Measurements from ENCODE around the gene CPNE5. TPM values are rescaled to one million over a fixed set of nuclear protein-coding genes. Genes with fewer than 3 reads are reported as not detected.

Gene CPNE5
- total and polyA plus RNA-seq, 9 of the 15 experiments (the other 6 are each of a cell fraction or from before 2014, with no cell fraction given) = 0.14 to 1.0 (median 0.46) TPM; not detected in 2

GRCh38 chr6:36771145-36771544 is 68.1 kb downstream of the CPNE5 start (continued):
- TF ChIP-seq ZBTB9 (CRISPR knock-in tag; IDR thresholded peaks at IDR 0.05) (no peak), PATZ1 (CRISPR knock-in tag; IDR thresholded peaks at IDR 0.05; ENCODE audit: borderline replicate concordance) (no peak), CBFB (CRISPR knock-in tag; IDR thresholded peaks at IDR 0.05) (no peak)

GRCh38 chr6:36769676-36770499 is 69.4 kb downstream of the CPNE5 start:
- no TSS peak for BruUV-seq (replicated peaks)
- H3K36me3 ChIP-seq (ENCODE audit: control insufficient read depth, insufficient read depth, low read length) = no peaks in the 10 kb centered on the region
- 45% methylated on average over 18 of the region's 18 CpGs for WGBS (ENCODE audit: insufficient coverage, low coverage, missing lambda C conversion rate)
- in situ Hi-C loops (cut with MboI) = loop anchor here (5.0 kb wide), 3 partner anchors 82 to 437 kb away; no protein-coding TSS in a partner anchor
- H3K9me3 ChIP-seq (replicated peaks; ENCODE audit: control insufficient read depth, insufficient read depth, low read depth, low read length) = no peaks in the 10 kb centered on the region
- FAIRE-seq = no peak
- no peak for ATAC-seq
- H3K4me2 ChIP-seq (ENCODE audit: insufficient read depth, low read length) = no peak overlapping the region
- H3K4me3 ChIP-seq = no peak overlapping the region
- H4K20me1 ChIP-seq (replicated peaks; ENCODE audit: control insufficient read depth, insufficient read depth, low read length) = 0 out of 2 replicates have a peak, but pooled peaks cover 5% of the 10 kb centered on the region
- H3K9me1 ChIP-seq (ENCODE audit: control insufficient read depth, insufficient read depth, low read length) = no peaks in the 10 kb centered on the region
- H3K27ac ChIP-seq (ENCODE audit: extremely low read depth, low read depth, low read length) = no peak overlapping the region
- H3K27me3 ChIP-seq (ENCODE audit: control insufficient read depth in 2 of 2, insufficient read depth in 2 of 2, low read length in 2 of 2) = peaks cover 5 to 10% of the 10 kb centered on the region in 2 experiments; a peak in 3 of 5 replicates
- peaks cover 15 to 18% of the 10 kb centered on the region in 2 experiments; a peak in 3 of 5 replicates for H3K4me1 ChIP-seq (replicated peaks in 1 of 2; ENCODE audit: control insufficient read depth in 2 of 2, insufficient read depth in 2 of 2, low read length in 2 of 2)
- intact Hi-C loops (cut with micrococcal nuclease) = loop anchor here (5.0 to 10.0 kb wide), 3 partner anchors 357 to 535 kb away; no protein-coding TSS in a partner anchor
- peak overlapping the region; percentile 15; the same call in 1 of the 2 replicates for H2AFZ ChIP-seq (ENCODE audit: low read depth, low read length)
- peak overlapping the region in 1 of 2 experiments; percentile 64; a peak in 1 of 4 replicates for H3K9ac ChIP-seq (ENCODE audit: insufficient read depth in 1 of 2, low read depth in 2 of 2, low read length in 2 of 2)
- H3K79me2 ChIP-seq (ENCODE audit: control insufficient read depth, insufficient read depth, low read length) = no peaks in the 10 kb centered on the region
- POLR2A ChIA-PET = interaction anchor here (0.6 to 1.2 kb wide), 6 partner anchors 9 to 248 kb away, joined by 3 to 5 read pairs (median 3); no protein-coding TSS in a partner anchor
- CTCF ChIA-PET (ENCODE audit: low intra/inter-chr PET ratio) = interaction anchor here (5.2 kb wide), 1 partner anchor 248 kb away, joined by 108 read pairs; no protein-coding TSS in a partner anchor
- DNase-seq (ENCODE audit: extremely low read depth in 1 of 4, low spot score in 3 of 4) = peak in 1 of 4 experiments; percentile 34
- TF ChIP-seq ZC3H11A (IDR thresholded peaks at IDR 0.05; ENCODE audit: low read depth, low read length) (no peak), E2F4 (CRISPR knock-in tag; IDR thresholded peaks at IDR 0.05; ENCODE audit: low read depth) (no peak), SRF (CRISPR knock-in tag; IDR thresholded peaks at IDR 0.05) (0 out of 4 replicates have a peak, but pooled peaks of 1 of the 2 experiments have one; percentile 6), HDAC8 (tag; IDR thresholded peaks at IDR 0.05) (no peak), TCFL5 (CRISPR knock-in tag; conservative IDR thresholded peaks at IDR 0.05) (0 out of 2 replicates have a peak, but pooled peaks have one; percentile 4), HINFP (tag; conservative IDR thresholded peaks at IDR 0.05; ENCODE audit: low read depth) (no peak), ZNF695 (CRISPR knock-in tag; IDR thresholded peaks at IDR 0.05) (no peak), KLF6 (CRISPR knock-in tag; IDR thresholded peaks at IDR 0.05; ENCODE audit: borderline replicate concordance) (no peak), OTX1 (CRISPR knock-in tag; IDR thresholded peaks at IDR 0.05) (0 out of 2 replicates have a peak, but pooled peaks have one; percentile 29)
